Activated T-cell treated with anti-CD3 and anti-CD28 coated beads, Interleukin-2, amount 50 U/mL, for 72 hours (primary cell): Measurements from ENCODE around the gene PRR30. TPM values are rescaled to one million over a fixed set of nuclear protein-coding genes. Genes with fewer than 3 reads are reported as not detected.
A peak's percentile ranks its signal among the peaks of the same experiment; 100 is the strongest.

Source experiments
- ATAC-seq, 2 donors: fragments of 150-1000 bp; cut with Tn5 transposase; replicated peaks in 1 of 2; 2 replicates each; pipeline ENCODE4 v1.10.0; 2021; ENCODE audit warnings: moderate library complexity in 2 of 2, mild to moderate bottlenecking in 1 of 2
- DNase-seq, 2 donors: peaks; one replicate each; pipeline ENCODE4 v3.0.0; 2021 to 2022; ENCODE audit warnings: mixed read lengths in 1 of 2
- H3K27ac Mint-ChIP-seq: one replicate; pipeline ENCODE4 v1.8.0; 2022; ENCODE audit warnings: mild to moderate bottlenecking, moderate library complexity, mixed read lengths
- H3K27me3 Mint-ChIP-seq: one replicate; pipeline ENCODE4 v1.8.0; 2022; ENCODE audit warnings: low read depth, mixed read lengths
- H3K36me3 Mint-ChIP-seq, 2 donors: one replicate each; pipeline ENCODE4 v1.8.0; 2022; ENCODE audit warnings: mixed read lengths in 2 of 2, mild to moderate bottlenecking in 1 of 2; ENCODE audit not compliant: insufficient read depth in 2 of 2
- H3K4me1 Mint-ChIP-seq: one replicate; pipeline ENCODE4 v1.8.0; 2022; ENCODE audit warnings: low read depth, mixed read lengths
- H3K4me3 Mint-ChIP-seq, 2 donors: one replicate each; pipeline ENCODE4 v1.8.0; 2022; ENCODE audit warnings: mild to moderate bottlenecking in 2 of 2, mixed read lengths in 2 of 2, moderate library complexity in 2 of 2
- H3K9me3 Mint-ChIP-seq, 2 donors: one replicate each; pipeline ENCODE4 v1.8.0; 2022; ENCODE audit warnings: mixed read lengths in 2 of 2
- total RNA-seq, 2 donors: library from RNA; stranded (reverse); gene quantifications; one replicate each; pipeline ENCODE4 v1.2.3, GENCODE V29; 2022

The PRR30 gene
- total RNA-seq, 2 donors from 2014 or later, result not detected

GRCh38 chr2:27096748-27097297 lies 42.4 kb downstream of the PRR30 start:
- no peaks in the 10 kb centered on the region for H3K36me3 Mint-ChIP-seq
- H3K9me3 Mint-ChIP-seq, result no peaks in the 10 kb centered on the region
- DNase-seq (no peak), ATAC-seq (no peak)
- peaks cover 16% of the 10 kb centered on the region for H3K4me1 Mint-ChIP-seq
- H3K27ac Mint-ChIP-seq, result no peak overlapping the region
- no peak overlapping the region for H3K4me3 Mint-ChIP-seq
- H3K27me3 Mint-ChIP-seq, result no peaks in the 10 kb centered on the region

- peaks cover 16% of the 10 kb centered on the region for H3K4me1 Mint-ChIP-seq
- ATAC-seq, result peak; percentile 76 to 83
- H3K4me3 Mint-ChIP-seq, result peak overlapping the region; percentile 54 to 56
- H3K27me3 Mint-ChIP-seq, result no peaks in the 10 kb centered on the region
- no peaks in the 10 kb centered on the region for H3K9me3 Mint-ChIP-seq
- H3K27ac Mint-ChIP-seq, result no peak overlapping the region
- H3K36me3 Mint-ChIP-seq, result no peaks in the 10 kb centered on the region
- peak; percentile 39 to 45 for DNase-seq
These were observed 43.2 kb downstream of the PRR30 start for GRCh38 chr2:27095745-27096651.

GRCh38 chr2:27095427-27095744 lies 43.8 kb downstream of the PRR30 start:
- no peaks in the 10 kb centered on the region for H3K36me3 Mint-ChIP-seq
- DNase-seq (no peak), ATAC-seq (no peak)
- no peaks in the 10 kb centered on the region for H3K27me3 Mint-ChIP-seq
- peak overlapping the region; percentile 54 to 56 for H3K4me3 Mint-ChIP-seq
- H3K9me3 Mint-ChIP-seq, result no peaks in the 10 kb centered on the region
- peaks cover 16% of the 10 kb centered on the region for H3K4me1 Mint-ChIP-seq
- H3K27ac Mint-ChIP-seq, result no peak overlapping the region

- ATAC-seq (no peak), DNase-seq (no peak)
- Mint-ChIP-seq H3K9me3 (no peaks in the 10 kb centered on the region), H3K36me3 (no peaks in the 10 kb centered on the region), H3K4me3 (no peak overlapping the region), H3K4me1 (peaks cover 16% of the 10 kb centered on the region), H3K27me3 (no peaks in the 10 kb centered on the region), H3K27ac (no peak overlapping the region)
These were observed 44.7 kb downstream of the PRR30 start for GRCh38 chr2:27094353-27094984.

- no peak overlapping the region for H3K27ac Mint-ChIP-seq
These were observed 45.5 kb downstream of the PRR30 start for GRCh38 chr2:27093430-27094352.

GRCh38 chr2:27092696-27093429 lies 46.3 kb downstream of the PRR30 start:
- Mint-ChIP-seq H3K36me3 (no peaks in the 10 kb centered on the region), H3K9me3 (no peaks in the 10 kb centered on the region), H3K27ac (no peak overlapping the region), H3K4me3 (no peak overlapping the region), H3K27me3 (no peaks in the 10 kb centered on the region), H3K4me1 (peaks cover 28% of the 10 kb centered on the region)
- ATAC-seq, result no peak
- DNase-seq, result no peak

More at GRCh38 chr2:27093430-27094352, 45.5 kb downstream of the PRR30 start:
- no peak for ATAC-seq
- Mint-ChIP-seq H3K27me3 (no peaks in the 10 kb centered on the region), H3K4me1 (peaks cover 22% of the 10 kb centered on the region), H3K36me3 (no peaks in the 10 kb centered on the region), H3K9me3 (no peaks in the 10 kb centered on the region), H3K4me3 (no peak overlapping the region)
- DNase-seq, result no peak

- no peak overlapping the region for H3K4me3 Mint-ChIP-seq
- ATAC-seq (no peak), DNase-seq (no peak)
- no peak overlapping the region for H3K27ac Mint-ChIP-seq
- H3K27me3 Mint-ChIP-seq, result no peaks in the 10 kb centered on the region
- H3K9me3 Mint-ChIP-seq, result no peaks in the 10 kb centered on the region
- peaks cover 36% of the 10 kb centered on the region for H3K4me1 Mint-ChIP-seq
- no peaks in the 10 kb centered on the region for H3K36me3 Mint-ChIP-seq
These were observed 47.2 kb downstream of the PRR30 start for GRCh38 chr2:27091746-27092695.

GRCh38 chr2:27089111-27089954 lies 49.9 kb downstream of the PRR30 start:
- Mint-ChIP-seq H3K4me3 (no peak overlapping the region), H3K27me3 (no peaks in the 10 kb centered on the region), H3K36me3 (no peaks in the 10 kb centered on the region), H3K27ac (no peak overlapping the region), H3K4me1 (peaks cover 37% of the 10 kb centered on the region), H3K9me3 (no peaks in the 10 kb centered on the region)
- DNase-seq (no peak), ATAC-seq (no peak)

GRCh38 chr2:27088634-27089033 lies 50.6 kb downstream of the PRR30 start:
- Mint-ChIP-seq H3K27me3 (no peaks in the 10 kb centered on the region), H3K9me3 (no peaks in the 10 kb centered on the region), H3K27ac (no peak overlapping the region), H3K36me3 (no peaks in the 10 kb centered on the region), H3K4me1 (peaks cover 41% of the 10 kb centered on the region), H3K4me3 (peak overlapping the region; percentile 27)
- DNase-seq (no peak), ATAC-seq (no peak)

GRCh38 chr2:27087823-27088410 lies 51.3 kb downstream of the PRR30 start:
- Mint-ChIP-seq H3K36me3 (no peaks in the 10 kb centered on the region), H3K27ac (no peak overlapping the region), H3K27me3 (no peaks in the 10 kb centered on the region), H3K4me3 (peak overlapping the region; percentile 95 to 96), H3K9me3 (no peaks in the 10 kb centered on the region), H3K4me1 (peaks cover 41% of the 10 kb centered on the region)
- ATAC-seq (no peak), DNase-seq (no peak)
